K562 (cell line): Measurements from ENCODE around the gene PDE9A. TPM values are rescaled to one million over a fixed set of nuclear protein-coding genes. Genes with fewer than 3 reads are reported as not detected.

Experiments
- ATAC-seq: fragments of 200-7000 bp; cut with Tn5 transposase; 3 replicates; pipeline ENCODE4 v1.9.1; 2020; ENCODE audit warnings: moderate library complexity
- BruUV-seq: library from RNA; stranded (reverse); fragments of 400-500 nt; replicated peaks from 2 replicates; lab custom pipeline; 2021; lab: Mats Ljungman, UMichigan
- CTCF ChIA-PET: fragments of 300-600 bp; formaldehyde crosslinking; extraction: SDS; loops from one replicate; lab custom pipeline; 2021; ENCODE audit warnings: low intra/inter-chr PET ratio; lab: Yijun Ruan, JAX
- POLR2A ChIA-PET: fragments of 300-600, 350-650 bp; sonication (Branson Sonifier 250); formaldehyde crosslinking; extraction: SDS; loops from one replicate; lab custom pipeline; 2021; ENCODE audit warnings: antibody characterized with exemption, inconsistent platforms; lab: Yijun Ruan, JAX
- DNase-seq, 4 experiments: peaks; one replicate each; pipeline versions ENCODE4 v3.0.0 to v3.0.0-alpha.2; 2011 to 2018; ENCODE audit warnings: low spot score in 3 of 4, mixed read lengths in 3 of 4; ENCODE audit errors: extremely low read depth in 1 of 4
- FAIRE-seq: peaks from 2 replicates; lab custom pipeline; 2011; peaks lifted over from hg19 to GRCh38; lab: Jason Lieb, UNC
- H2AFZ ChIP-seq: 2 replicates; pipeline ENCODE4 v1.6.0; 2011; ENCODE audit warnings: low read depth, low read length, control low read depth, inconsistent platforms
- H3K27ac ChIP-seq: fragments of 200-600 bp; 3 replicates; pipeline ENCODE4 v1.8.0; 2011; ENCODE audit warnings: low read depth, mild to moderate bottlenecking, control low read depth, inconsistent platforms, low read length, moderate library complexity, mixed read lengths; ENCODE audit errors: extremely low read depth
- H3K27me3 ChIP-seq, 2 experiments: fragments of 300-600 bp in 1 of 2; 2 replicates in 1 of 2; 3 replicates in 1 of 2; pipeline versions ENCODE4 v1.6.0 to v1.8.0; 2011; ENCODE audit warnings: inconsistent platforms in 2 of 2, low read length in 2 of 2, mild to moderate bottlenecking in 1 of 2, mixed read lengths in 1 of 2, moderate library complexity in 1 of 2; ENCODE audit not compliant: control insufficient read depth in 2 of 2, insufficient read depth in 2 of 2
- H3K36me3 ChIP-seq: fragments of 300-600 bp; 3 replicates; pipeline ENCODE4 v1.8.0; 2011; ENCODE audit warnings: mild to moderate bottlenecking, low read length, inconsistent platforms; ENCODE audit not compliant: control insufficient read depth, insufficient read depth
- H3K4me1 ChIP-seq, 2 experiments: fragments of 200-600 bp in 1 of 2; replicated peaks in 1 of 2; 2 replicates in 1 of 2; 3 replicates in 1 of 2; pipeline versions ENCODE4 v1.5.1 to v1.8.0; 2011; ENCODE audit warnings: inconsistent platforms in 2 of 2, low read length in 2 of 2, mild to moderate bottlenecking in 1 of 2, mixed read lengths in 1 of 2, moderate library complexity in 1 of 2; ENCODE audit not compliant: control insufficient read depth in 2 of 2, insufficient read depth in 2 of 2
- H3K4me2 ChIP-seq: 2 replicates; pipeline ENCODE4 v1.6.1; 2011; ENCODE audit warnings: low read length, control low read depth, inconsistent platforms, mixed read lengths; ENCODE audit not compliant: insufficient read depth
- H3K4me3 ChIP-seq: fragments of 200-600 bp; sonication (generic), shearing (Covaris generic); 2 replicates; pipeline ENCODE4 v1.5.1; 2016; ENCODE audit warnings: control low read depth, inconsistent platforms
- H3K79me2 ChIP-seq: fragments of 200-600 bp; 3 replicates; pipeline ENCODE4 v1.8.0; 2011; ENCODE audit warnings: low read length, inconsistent platforms; ENCODE audit not compliant: control insufficient read depth, insufficient read depth
- H3K9ac ChIP-seq, 2 experiments: 2 replicates each; pipeline versions ENCODE4 v1.6.0 to v1.6.1; 2011; ENCODE audit warnings: low read depth in 2 of 2, low read length in 2 of 2, control low read depth in 1 of 2, inconsistent platforms in 1 of 2, mild to moderate bottlenecking in 1 of 2, mixed read lengths in 1 of 2; ENCODE audit not compliant: insufficient read depth in 1 of 2
- H3K9me1 ChIP-seq: one replicate; pipeline ENCODE4 v1.6.0; 2011; ENCODE audit warnings: inconsistent platforms, mild to moderate bottlenecking, low read length, moderate library complexity; ENCODE audit not compliant: control insufficient read depth, insufficient read depth
- H3K9me3 ChIP-seq: replicated peaks from 2 replicates; pipeline ENCODE4 v1.5.1; 2011; ENCODE audit warnings: low read depth, low read length, inconsistent platforms; ENCODE audit not compliant: control insufficient read depth, insufficient read depth
- H4K20me1 ChIP-seq: replicated peaks from 2 replicates; pipeline ENCODE4 v1.6.1; 2011; ENCODE audit warnings: low read length, inconsistent platforms, mixed read lengths; ENCODE audit not compliant: control insufficient read depth, insufficient read depth
- AFF4 ChIP-seq: sonication (generic); formaldehyde crosslinking; IDR thresholded peaks from 2 replicates; pipeline ENCODE4 v1.8.0; 2023; ENCODE audit warnings: mild to moderate bottlenecking, missing genetic modification reagents
- CBX2 ChIP-seq: fragments of 200-600 bp; sonication (generic); IDR thresholded peaks from one replicate; pipeline ENCODE4 v1.6.1; 2012; ENCODE audit warnings: mild to moderate bottlenecking, low read length, inconsistent platforms; ENCODE audit not compliant: insufficient read depth, poor library complexity, severe bottlenecking
- DPF2 ChIP-seq: fragments of 450-650 bp; IDR thresholded peaks from 2 replicates; pipeline ENCODE4 v1.6.1; 2016
- GTF2F1 ChIP-seq: IDR thresholded peaks from 2 replicates; pipeline ENCODE4 v1.6.1; 2011; ENCODE audit warnings: low read depth, low read length, improper control_type of control experiment
- HBP1 ChIP-seq: fragments of 450-650 bp; formaldehyde crosslinking; IDR thresholded peaks from 2 replicates; pipeline ENCODE4 v1.4.0; 2022; ENCODE audit warnings: missing genetic modification characterization
- HNRNPK ChIP-seq: fragments of 200-400 bp; formaldehyde crosslinking; IDR thresholded peaks from one replicate; pipeline ENCODE4 v1.6.1; 2018; ENCODE audit warnings: mild to moderate bottlenecking, low read depth, low read length; ENCODE audit not compliant: poor library complexity, severe bottlenecking
- NFYB ChIP-seq: IDR thresholded peaks from 2 replicates; pipeline ENCODE4 v1.6.1; 2011; ENCODE audit warnings: mild to moderate bottlenecking, moderate library complexity; ENCODE audit not compliant: insufficient read length; ENCODE audit errors: extremely low read depth
- NR1H2 ChIP-seq: sonication (generic); formaldehyde crosslinking; IDR thresholded peaks from 2 replicates; pipeline ENCODE4 v1.4.0; 2020; ENCODE audit warnings: mild to moderate bottlenecking, missing genetic modification reagents
- PBX2 ChIP-seq, 2 experiments: IDR thresholded peaks in 1 of 2; conservative IDR thresholded peaks in 1 of 2; 2 replicates each; pipeline ENCODE4 v1.6.1; 2016; ENCODE audit warnings: low read depth in 2 of 2, mild to moderate bottlenecking in 1 of 2, missing compliant biosample characterization in 1 of 2, missing genetic modification characterization in 1 of 2, moderate library complexity in 1 of 2
- U2AF1 ChIP-seq: fragments of 200-400 bp; formaldehyde crosslinking; optimal IDR thresholded peaks from 2 replicates; pipeline ENCODE3; 2017; ENCODE audit warnings: mild to moderate bottlenecking, low read depth, low read length, moderate library complexity
- XRCC5 ChIP-seq: fragments of 200-400 bp; formaldehyde crosslinking; IDR thresholded peaks from 2 replicates; pipeline ENCODE4 v1.6.1; 2017; ENCODE audit warnings: low read depth, mild to moderate bottlenecking, low read length
- ZFPM2 ChIP-seq: fragments of 250-450 bp; sonication (Bioruptor Pico); IDR thresholded peaks from 2 replicates; pipeline ENCODE4 v1.5.1; 2022; ENCODE audit warnings: mild to moderate bottlenecking
- ZNF175 ChIP-seq: fragments of 200-800 bp; sonication (Bioruptor generic); IDR thresholded peaks from 2 replicates; pipeline ENCODE4 v1.6.1; 2016; ENCODE audit warnings: low read depth, mild to moderate bottlenecking, missing genetic modification characterization, missing compliant biosample characterization
- ZNF699 ChIP-seq: fragments of 250-450 bp; sonication (Bioruptor Pico); IDR thresholded peaks from 2 replicates; pipeline ENCODE4 v1.8.0; 2021; ENCODE audit warnings: mild to moderate bottlenecking, moderate library complexity; ENCODE audit not compliant: insufficient replicate concordance
- ZNF707 ChIP-seq: fragments of 250-450 bp; sonication (Bioruptor Pico); conservative IDR thresholded peaks from 2 replicates; pipeline ENCODE4 v1.8.0; 2022; ENCODE audit warnings: inconsistent platforms, mild to moderate bottlenecking, moderate library complexity
- WGBS: fragments of 100-300 bp; shearing (Covaris generic); methylation state at CpG from one replicate; pipeline ENCODE4 v1.1.6; 2016; ENCODE audit warnings: low coverage, mixed read lengths; ENCODE audit not compliant: insufficient coverage; ENCODE audit errors: missing lambda C conversion rate; 5-methylcytosine and 5-hydroxymethylcytosine counted together
- in situ Hi-C: fragments of 300-500 bp; cut with MboI; formaldehyde crosslinking; loops from 4 replicates; pipeline ENCODE4 v1.15.0; 2018; ENCODE audit warnings: inconsistent platforms, mixed read lengths
- intact Hi-C: fragments of 100-400 bp; cut with micrococcal nuclease; formaldehyde crosslinking; loops from 2 replicates; pipeline ENCODE4 v1.14.2; 2022
- polyA plus RNA-seq, 8 experiments: library from polyadenylated mRNA; depleted of rRNA in 4 of 8; stranded (reverse) in 5 of 8; unstranded in 3 of 8; fragments of >200 nt; fragmentation: Nextera tagmentation in 2 of 8; fragmentation: Illumina TruSeq in 1 of 8; extraction: Ambion mirVana in 2 of 8; extraction: Trizol in 1 of 8; gene quantifications; 2 replicates each; pipeline versions ENCODE4 v1.2.1 to v1.2.3, GENCODE V29; 2011 to 2014; ENCODE audit warnings: inconsistent platforms in 1 of 8, missing spikeins in 1 of 8
- total RNA-seq, 7 experiments: library from RNA; depleted of rRNA in 6 of 7; stranded (reverse); fragments of >200 nt in 6 of 7; fragmentation: Illumina TruSeq in 2 of 7; extraction: Trizol in 2 of 7; gene quantifications; 2 replicates each; pipeline versions ENCODE4 v1.2.1 to v1.2.3, GENCODE V29; 2011 to 2021; ENCODE audit warnings: low replicate concordance in 1 of 7

PDE9A gene
- total and polyA plus RNA-seq, 9 of the 15 experiments (the other 6 are each of a cell fraction or from before 2014, with no cell fraction given), result 0.07 to 0.27 TPM; not detected in 7

DNA sequence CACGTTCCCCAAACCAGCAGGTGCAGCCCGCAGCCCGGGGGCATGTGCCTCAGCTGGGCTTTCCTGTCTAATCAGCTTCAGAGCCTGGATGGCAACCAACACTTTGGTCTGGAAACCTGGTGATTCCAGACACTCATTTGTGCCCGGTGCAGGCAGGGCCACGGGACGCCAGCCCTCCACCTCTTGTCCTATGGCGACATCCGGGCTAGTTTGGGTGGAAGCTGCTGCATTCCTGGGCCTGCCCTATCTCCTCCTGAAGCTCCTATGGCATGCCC is 114.1 kb downstream of the PDE9A start:
- H3K9ac ChIP-seq, result no peak overlapping the region
- peaks cover 4% of the 10 kb centered on the region; the same call in 1 of the 2 replicates for H3K9me3 ChIP-seq
- FAIRE-seq (no peak), DNase-seq (no peak), ATAC-seq (no peak)
- no TSS peak for BruUV-seq
- ChIA-PET POLR2A (no interaction called here), CTCF (no interaction called here)
- H3K4me2 ChIP-seq, result no peak overlapping the region
- no peak overlapping the region for H3K4me3 ChIP-seq
- no peaks in the 10 kb centered on the region for H3K9me1 ChIP-seq
- intact Hi-C loops (no loop called here), in situ Hi-C loops (no loop called here)
- no peak overlapping the region for H2AFZ ChIP-seq
- peaks cover 65 to 90% of the 10 kb centered on the region in 2 experiments; a peak in 4 of 5 replicates for H3K27me3 ChIP-seq
- H4K20me1 ChIP-seq, result peaks cover 25% of the 10 kb centered on the region
- 0% methylated on average over 8 of the region's 8 CpGs for WGBS
- peaks cover 0 to 16% of the 10 kb centered on the region in 2 experiments; a peak in 1 of 5 replicates for H3K4me1 ChIP-seq
- H3K27ac ChIP-seq, result no peak overlapping the region
- no peaks in the 10 kb centered on the region for H3K36me3 ChIP-seq
- no peaks in the 10 kb centered on the region for H3K79me2 ChIP-seq
- TF ChIP-seq CBX2 (no peak), PBX2 (CRISPR knock-in tag; IDR thresholded peaks at IDR 0.05; ENCODE audit: low read depth) (no peak), PBX2 (tag; conservative IDR thresholded peaks at IDR 0.05; ENCODE audit: low read depth) (no peak), HNRNPK (no peak), AFF4 (CRISPR knock-in tag) (no peak), U2AF1 (no peak), ZFPM2 (CRISPR knock-in tag) (no peak), NR1H2 (CRISPR knock-in tag) (no peak), ZNF699 (CRISPR knock-in tag) (no peak), NFYB (no peak), HBP1 (CRISPR knock-in tag) (no peak), GTF2F1 (no peak), ZNF175 (no peak), XRCC5 (no peak), DPF2 (no peak), ZNF707 (CRISPR knock-in tag) (no peak)
